HFF-Myc (cell line): Measurements from ENCODE around the gene DEPP1.

Experiments used
- DNase-seq: peaks from one replicate; pipeline ENCODE4 v3.0.0-alpha.2; 2011; ENCODE audit warnings: low read depth; ENCODE audit errors: extremely low read depth
- H3K4me3 ChIP-seq: replicated peaks from 2 replicates; pipeline ENCODE4 v1.5.1; 2011; ENCODE audit warnings: low read depth, mild to moderate bottlenecking, control low read depth, low read length
- CTCF ChIP-seq: IDR thresholded peaks from 2 replicates; pipeline ENCODE4 v1.5.1; 2012; ENCODE audit warnings: mild to moderate bottlenecking, low read depth, low read length, control low read depth; ENCODE audit errors: missing control alignments

Gene DEPP1

GRCh38 chr10:44961230-44961571 lies 17.4 kb downstream of the DEPP1 start:
- TF ChIP-seq CTCF: no peak
- DNase-seq: no peak
- no peak overlapping the region for H3K4me3 ChIP-seq

- DNase-seq: no peak
- no peak for TF ChIP-seq CTCF
- no peak overlapping the region for H3K4me3 ChIP-seq
Observed at GRCh38 chr10:44960482-44961229, 18.0 kb downstream of the DEPP1 start.

- TF ChIP-seq CTCF: no peak
- DNase-seq: no peak
- H3K4me3 ChIP-seq: peak overlapping the region; percentile 77
Observed at GRCh38 chr10:44960088-44960460, 18.5 kb downstream of the DEPP1 start.

GRCh38 chr10:44959247-44960087 lies 19.1 kb downstream of the DEPP1 start, which contains the start of gene RASSF4:
TSS of gene RASSF4 (plus strand) at chr10:44959802. CDS start at chr10:44970203, 10,401 bp downstream.
- H3K4me3 ChIP-seq: peak within 1 kb of the TSS; percentile 77
- no peak for TF ChIP-seq CTCF
- DNase-seq: no peak

GRCh38 chr10:44958898-44959246 lies 19.7 kb downstream of the DEPP1 start:
- no peak for TF ChIP-seq CTCF
- no peak for DNase-seq
- peak overlapping the region; percentile 77 for H3K4me3 ChIP-seq

GRCh38 chr10:44958196-44958897 lies 20.3 kb downstream of the DEPP1 start:
- no peak for DNase-seq
- H3K4me3 ChIP-seq: peak overlapping the region; percentile 77
- no peak for TF ChIP-seq CTCF
